ENCODE results near the gene STARD7. TPM values are rescaled to one million over a fixed set of nuclear protein-coding genes. Genes with fewer than 3 reads are reported as not detected.

The STARD7 gene
- total and polyA plus RNA-seq, 4 donors, result 42.9 to 120 (median 59.7) TPM

DNA sequence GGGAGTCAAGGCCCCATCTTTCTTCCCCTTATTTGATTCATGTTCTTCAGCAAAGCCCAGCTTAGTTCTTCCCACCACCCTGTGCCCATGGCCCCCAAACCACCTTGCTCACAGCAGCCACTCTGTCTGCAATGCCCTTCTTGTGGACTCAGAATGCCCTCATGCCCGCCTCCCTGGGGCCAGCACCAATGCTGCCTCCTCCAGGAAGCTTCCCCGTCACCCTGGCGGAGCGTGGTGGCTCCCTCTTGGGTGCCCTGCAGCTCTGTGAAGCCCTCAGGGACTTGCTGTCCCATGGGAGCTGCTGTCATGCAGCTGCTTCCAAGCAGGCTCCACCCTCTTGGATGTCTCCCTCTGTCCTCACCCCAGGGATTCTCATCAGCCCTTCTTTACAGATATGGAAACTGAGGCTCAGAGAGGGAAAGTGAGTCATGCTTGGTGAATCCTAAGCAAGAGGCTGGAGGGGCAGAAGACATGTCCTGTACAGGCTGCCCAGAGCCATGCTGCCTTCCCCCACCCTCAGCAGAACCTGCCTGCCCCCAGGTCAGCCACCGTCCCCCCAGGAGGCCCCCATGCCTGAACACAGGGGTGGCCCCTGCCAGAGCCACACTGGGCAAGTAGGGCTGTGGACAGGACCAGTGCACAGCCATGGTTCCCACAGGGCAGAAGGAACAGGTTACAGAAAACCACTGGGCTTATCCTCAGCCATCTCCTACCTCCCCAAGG lies 51.5 kb downstream of the STARD7 start:
- no peak for DNase-seq (ENCODE audit: low spot score)
- H3K9me3 ChIP-seq (ENCODE audit: control insufficient read depth in 4 of 4, low read length in 3 of 4), result peaks cover 0 to 1% (median 0%) of the 10 kb centered on the region in 4 donors
- no peak overlapping the region for H3K9ac ChIP-seq (ENCODE audit: low read depth in 1 of 2, low read length in 2 of 2)
- no peaks in the 10 kb centered on the region for H3K36me3 ChIP-seq (ENCODE audit: control insufficient read depth in 4 of 4, insufficient read depth in 3 of 4, low read depth in 1 of 4, low read length in 3 of 4)
- no peak overlapping the region for H3K27ac ChIP-seq (ENCODE audit: low read depth in 1 of 2, low read length in 2 of 2)
- WGBS, result 96% methylated on average over 5 of the region's 5 CpGs
- no peaks in the 10 kb centered on the region for H3K4me1 ChIP-seq (ENCODE audit: control insufficient read depth in 4 of 4, insufficient read depth in 4 of 4, low read length in 3 of 4)
- no peaks in the 10 kb centered on the region for H3K27me3 ChIP-seq (ENCODE audit: control insufficient read depth in 4 of 4, insufficient read depth in 4 of 4, low read length in 3 of 4)
- TF ChIP-seq RXRA (IDR thresholded peaks at IDR 0.05) (no peak), JUND (IDR thresholded peaks at IDR 0.05) (no peak), GABPA (IDR thresholded peaks at IDR 0.05 in 1 of 2, conservative IDR thresholded peaks at IDR 0.05 in 1 of 2) (no peak), HNF4A (conservative IDR thresholded peaks at IDR 0.05) (no peak), EGR1 (IDR thresholded peaks at IDR 0.05; ENCODE audit: low read depth in 2 of 2) (no peak), YY1 (IDR thresholded peaks at IDR 0.05) (no peak), NR2F2 (IDR thresholded peaks at IDR 0.05) (no peak), TAF1 (conservative IDR thresholded peaks at IDR 0.05) (no peak), ATF3 (IDR thresholded peaks at IDR 0.05) (no peak), FOXA2 (IDR thresholded peaks at IDR 0.05) (no peak)
- H3K4me3 ChIP-seq (ENCODE audit: low read depth in 1 of 3, low read length in 3 of 3), result no peak overlapping the region

DNA sequence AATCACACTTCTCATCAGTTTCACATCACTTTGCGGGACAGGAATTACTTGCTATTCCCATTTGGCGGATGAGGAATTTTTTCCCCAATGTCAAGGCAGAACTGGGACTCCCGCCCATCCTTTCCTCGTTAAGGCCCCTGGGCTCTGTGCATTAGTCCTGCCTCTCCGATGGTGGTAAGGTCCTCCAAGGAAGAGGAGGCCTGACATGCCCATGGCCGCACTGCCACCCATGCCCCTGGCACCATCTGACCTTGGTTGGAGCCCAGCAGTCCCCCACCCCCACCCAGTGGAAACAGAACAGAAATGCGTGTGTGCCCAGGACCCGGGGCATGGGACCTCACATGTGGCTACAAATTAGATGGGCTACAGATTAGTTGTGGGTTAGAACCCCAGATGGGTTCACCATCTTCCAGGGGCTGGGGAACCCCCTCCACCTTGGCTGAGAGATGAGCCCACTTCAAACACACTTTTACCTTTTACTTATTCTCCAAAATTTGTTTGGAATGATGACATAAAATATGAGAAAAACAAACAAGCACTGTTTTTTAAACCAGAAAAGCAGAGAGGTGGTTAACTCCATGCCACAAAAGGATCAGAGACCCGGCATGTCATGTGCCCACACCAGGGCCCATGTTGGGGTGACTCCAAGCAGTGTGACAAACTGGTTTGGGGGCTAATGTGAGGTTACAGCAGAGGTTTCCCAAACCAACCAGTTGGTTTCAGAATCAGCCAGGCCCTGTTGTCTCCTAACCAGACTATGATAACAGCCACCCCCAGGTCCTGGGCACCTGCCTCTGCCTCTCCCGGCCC lies 52.4 kb downstream of the STARD7 start:
- no peak overlapping the region for H3K27ac ChIP-seq (ENCODE audit: low read depth in 1 of 2, low read length in 2 of 2)
- no peaks in the 10 kb centered on the region for H3K4me1 ChIP-seq (ENCODE audit: control insufficient read depth in 4 of 4, insufficient read depth in 4 of 4, low read length in 3 of 4)
- DNase-seq (ENCODE audit: low spot score), result no peak
- peaks cover 0 to 1% (median 0%) of the 10 kb centered on the region in 4 donors for H3K9me3 ChIP-seq (ENCODE audit: control insufficient read depth in 4 of 4, low read length in 3 of 4)
- TF ChIP-seq FOXA2 (IDR thresholded peaks at IDR 0.05), result no peak
- no peak for TF ChIP-seq REST (IDR thresholded peaks at IDR 0.05)
- no peak for TF ChIP-seq CTCF (IDR thresholded peaks at IDR 0.05; ENCODE audit: low read depth, low read length, missing input control)
- no peak for TF ChIP-seq HNF4A (conservative IDR thresholded peaks at IDR 0.05)
- TF ChIP-seq RXRA (IDR thresholded peaks at IDR 0.05), result no peak
- TF ChIP-seq SP1 (IDR thresholded peaks at IDR 0.05), result no peak
- TF ChIP-seq JUND (IDR thresholded peaks at IDR 0.05), result no peak
- no peak for TF ChIP-seq GABPA (IDR thresholded peaks at IDR 0.05 in 1 of 2, conservative IDR thresholded peaks at IDR 0.05 in 1 of 2)
- no peak for TF ChIP-seq ATF3 (IDR thresholded peaks at IDR 0.05)
- TF ChIP-seq YY1 (IDR thresholded peaks at IDR 0.05), result no peak
- no peak for TF ChIP-seq RAD21 (IDR thresholded peaks at IDR 0.05)
- TF ChIP-seq MAX (IDR thresholded peaks at IDR 0.05), result no peak
- no peak for TF ChIP-seq TAF1 (conservative IDR thresholded peaks at IDR 0.05)
- TF ChIP-seq FOXA1 (IDR thresholded peaks at IDR 0.05), result no peak
- no peaks in the 10 kb centered on the region for H3K27me3 ChIP-seq (ENCODE audit: control insufficient read depth in 4 of 4, insufficient read depth in 4 of 4, low read length in 3 of 4)
- 90% methylated on average over 10 of the region's 10 CpGs for WGBS
- H3K4me3 ChIP-seq (ENCODE audit: low read depth in 1 of 3, low read length in 3 of 3), result no peak overlapping the region
- H3K9ac ChIP-seq (ENCODE audit: low read depth in 1 of 2, low read length in 2 of 2), result no peak overlapping the region
- no peaks in the 10 kb centered on the region for H3K36me3 ChIP-seq (ENCODE audit: control insufficient read depth in 4 of 4, insufficient read depth in 3 of 4, low read depth in 1 of 4, low read length in 3 of 4)

Data from liver (tissue), 9 donors.